GM21390 (cell line): ENCODE data around the gene NEUROD2.

Experiments used
- ATAC-seq: cut with Tn5 transposase; IDR thresholded peaks from one replicate; pipeline ENCODE4 v1.9.1; 2021; ENCODE audit not compliant: unreplicated experiment

NEUROD2 gene

DNA sequence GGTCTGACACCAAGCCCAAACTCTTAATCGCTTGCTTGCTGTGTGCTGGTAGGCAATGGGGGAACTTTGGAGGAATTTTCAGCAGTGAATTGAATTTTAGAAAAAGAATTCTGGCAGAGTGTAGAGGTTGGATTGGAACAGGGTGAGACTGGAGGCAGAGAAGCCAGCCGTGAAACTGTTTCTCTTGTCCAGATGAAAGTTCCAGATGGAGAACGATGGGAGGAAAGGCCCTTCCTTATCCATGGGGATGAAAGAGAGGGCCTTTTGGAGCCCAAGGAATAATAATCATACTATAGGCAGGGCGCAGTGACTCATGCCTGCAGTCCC lies 26.0 kb downstream of the NEUROD2 start:
- no peak for ATAC-seq

DNA sequence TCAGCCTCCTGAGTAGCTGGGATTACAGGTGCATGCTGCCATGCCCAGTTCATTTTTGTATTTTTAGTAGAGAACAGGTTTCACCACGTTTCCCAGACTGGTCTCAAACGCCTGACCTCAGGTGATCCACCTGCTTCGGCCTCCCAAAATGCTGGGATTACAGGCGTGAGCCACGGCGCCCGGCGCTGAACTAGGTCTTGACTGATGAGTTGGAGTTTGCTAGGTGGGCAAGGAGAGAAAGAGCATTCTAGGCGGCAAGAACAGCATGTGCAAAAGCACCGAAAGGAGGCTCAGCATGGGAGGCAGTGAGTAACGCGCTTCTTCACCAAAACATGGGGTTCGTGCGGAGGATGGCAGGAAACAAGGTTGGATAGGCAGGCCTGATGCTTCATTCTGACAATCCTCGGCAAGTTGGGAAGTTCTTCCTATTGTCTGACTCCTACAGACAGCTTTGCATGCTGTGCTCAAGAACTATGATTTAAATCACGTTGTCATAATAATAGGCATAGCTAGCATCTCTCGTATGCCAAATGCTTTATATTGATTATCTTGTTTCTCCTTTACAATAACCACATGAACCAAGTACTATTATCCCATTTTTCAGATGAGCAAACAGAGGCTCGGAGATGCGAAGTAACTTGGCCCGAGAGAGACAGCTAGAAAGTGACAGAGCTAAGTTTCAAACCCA lies 26.5 kb downstream of the NEUROD2 start:
- no peak for ATAC-seq

DNA sequence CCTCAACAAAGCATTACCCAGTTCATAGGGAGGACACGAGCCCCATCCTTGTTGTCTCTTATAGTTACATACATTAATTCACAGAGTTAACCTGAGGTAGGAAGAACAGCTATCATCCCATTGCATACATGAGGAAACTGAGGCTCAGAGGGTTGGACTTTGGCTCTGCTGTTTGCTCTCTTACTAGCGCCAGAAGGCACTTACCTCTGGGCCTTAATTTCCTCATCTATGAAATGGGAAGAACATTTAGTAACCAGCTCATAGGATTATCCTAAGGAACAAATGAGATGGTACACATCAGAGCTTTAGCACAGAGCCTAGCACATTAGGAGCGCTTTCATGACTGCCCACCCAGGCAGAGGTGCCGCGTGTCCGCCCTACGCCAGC lies 27.6 kb downstream of the NEUROD2 start:
- no peak for ATAC-seq

DNA sequence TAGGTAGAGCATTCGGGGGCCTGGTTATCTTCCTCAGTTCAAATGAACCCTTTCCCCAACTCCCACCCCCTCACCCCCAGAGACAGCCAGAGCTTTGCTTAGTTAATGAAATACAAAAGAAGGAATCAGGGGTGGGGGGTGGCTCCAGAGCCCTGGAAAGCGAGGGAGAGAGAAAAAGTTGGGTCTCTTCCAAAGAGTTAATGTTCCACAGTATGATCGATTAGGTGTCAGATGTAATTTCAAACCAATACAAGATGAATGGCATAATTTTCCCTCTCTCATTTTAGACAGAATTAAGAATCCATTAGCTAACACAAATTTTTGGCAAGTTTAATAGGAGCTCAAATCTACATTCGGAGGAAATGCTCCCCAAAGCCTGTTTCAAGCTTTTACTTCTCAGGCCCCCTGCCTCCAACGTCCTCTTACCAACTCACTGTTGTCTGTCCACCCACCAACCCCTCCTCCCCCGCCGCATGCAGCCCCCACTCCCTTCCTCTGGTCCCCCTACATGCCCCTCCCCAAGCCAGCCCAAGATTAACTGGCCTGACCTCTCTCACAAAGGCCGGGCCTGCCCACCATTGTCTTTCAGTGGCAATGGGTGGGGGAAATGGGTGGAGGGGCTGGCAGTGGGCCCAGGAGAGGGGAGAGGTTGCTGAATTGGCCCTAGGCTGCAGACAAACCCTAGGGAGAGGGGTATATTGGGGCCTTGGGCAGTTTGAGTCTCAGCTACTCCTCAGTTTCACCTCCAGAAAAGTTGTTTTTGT lies 28.2 kb downstream of the NEUROD2 start:
- no peak for ATAC-seq

DNA sequence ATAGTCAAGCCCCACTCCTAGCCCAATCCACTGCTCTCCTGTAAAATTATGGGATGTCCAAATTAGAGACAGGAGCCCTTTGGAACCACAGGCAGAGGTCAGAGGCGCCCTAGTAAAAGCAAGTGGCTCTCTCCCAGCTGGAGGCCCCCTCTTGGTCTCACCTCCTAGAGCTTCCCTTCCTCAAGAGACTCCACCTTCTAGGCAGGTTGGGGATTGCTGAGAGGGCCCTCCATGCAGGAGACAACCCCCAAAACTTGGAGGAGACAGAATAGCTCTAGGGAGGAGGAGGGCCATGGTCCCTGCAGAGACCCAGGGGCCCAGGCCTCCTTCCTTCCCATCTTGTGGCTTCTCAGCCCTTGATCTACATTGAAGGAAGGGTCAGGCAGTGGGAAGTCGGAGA lies 29.4 kb downstream of the NEUROD2 start:
- ATAC-seq, result no peak

DNA sequence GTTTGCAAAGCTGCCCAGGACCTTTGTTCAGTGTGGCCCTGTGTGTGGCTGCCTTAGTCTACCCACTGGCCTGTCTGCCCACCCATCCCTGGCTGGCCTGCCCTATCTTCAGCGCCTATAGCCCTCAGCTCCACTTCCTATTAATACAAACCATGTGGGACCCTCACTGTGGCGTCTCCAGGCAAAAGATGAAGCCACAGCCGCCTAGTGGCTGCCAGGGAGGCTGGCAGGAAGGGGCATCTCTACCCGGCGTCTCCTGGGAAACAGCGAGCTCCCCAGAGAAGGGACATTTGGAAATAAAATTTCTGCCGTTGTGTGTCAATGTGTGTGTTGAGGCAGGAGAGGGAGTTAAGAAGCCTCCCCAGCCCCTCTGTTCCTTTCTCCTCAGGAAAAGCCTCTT lies 31.5 kb downstream of the NEUROD2 start:
- no peak for ATAC-seq

DNA sequence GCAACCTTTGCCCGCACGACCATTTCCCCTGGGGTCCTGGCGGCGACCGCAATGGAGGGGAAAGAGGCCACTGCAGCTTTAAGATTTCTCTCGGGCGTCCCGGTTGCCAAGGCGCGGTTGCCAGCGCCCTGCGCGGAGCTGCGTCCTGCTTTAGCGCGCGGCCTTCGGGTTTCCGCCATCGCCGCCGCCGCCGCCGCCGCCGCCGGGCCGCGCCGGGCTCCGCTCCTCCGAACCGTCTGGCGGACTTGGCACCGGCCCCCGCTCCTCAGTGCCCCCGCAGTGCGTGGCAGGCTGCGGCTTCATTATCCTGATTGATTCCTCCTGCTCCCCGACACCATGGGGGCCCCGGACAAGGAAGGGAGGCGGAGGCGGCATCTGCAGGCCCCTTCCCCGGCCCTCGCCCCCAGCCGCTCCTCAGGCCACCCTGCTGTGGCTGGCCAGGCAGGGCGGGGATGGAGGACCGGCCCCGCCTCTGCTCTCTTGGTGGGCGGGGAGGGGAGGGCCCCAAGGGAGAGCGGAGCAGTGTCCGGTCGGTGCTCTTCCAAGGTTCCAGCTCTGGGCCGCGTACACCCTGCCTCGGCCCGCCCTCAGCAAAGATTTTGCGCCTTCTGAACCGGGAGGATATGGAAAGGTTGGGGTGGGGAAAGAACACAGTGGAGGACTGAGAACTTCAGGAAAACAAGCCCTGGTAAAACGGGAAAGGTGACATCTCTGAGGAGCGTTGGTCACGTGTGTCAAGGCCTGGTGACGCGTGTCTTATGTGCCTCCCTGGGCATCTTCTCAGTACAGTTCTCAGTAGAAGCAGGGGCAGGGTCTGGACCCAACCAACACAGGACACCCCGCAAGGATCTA lies 34.0 kb downstream of the NEUROD2 start:
- no peak for ATAC-seq

DNA sequence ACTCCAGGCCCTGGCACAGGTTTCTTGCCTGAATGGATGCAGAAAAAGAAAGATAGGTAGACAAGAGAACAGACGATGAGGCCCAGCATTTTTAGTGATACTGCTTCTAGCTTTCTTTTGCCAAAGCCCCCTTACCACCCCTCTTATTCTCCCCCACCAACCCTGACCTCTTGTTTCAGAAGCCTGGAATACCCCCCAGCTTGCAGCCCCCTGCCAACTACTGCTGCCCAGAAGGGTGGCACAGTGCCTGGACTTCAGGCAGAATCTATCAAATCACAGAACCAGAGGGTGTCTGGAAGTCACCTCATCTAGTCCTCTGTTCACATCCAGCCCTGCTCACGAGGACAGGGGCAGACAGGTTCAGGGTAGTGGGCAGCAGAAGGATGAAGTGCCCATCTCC lies 35.6 kb downstream of the NEUROD2 start:
- no peak for ATAC-seq

DNA sequence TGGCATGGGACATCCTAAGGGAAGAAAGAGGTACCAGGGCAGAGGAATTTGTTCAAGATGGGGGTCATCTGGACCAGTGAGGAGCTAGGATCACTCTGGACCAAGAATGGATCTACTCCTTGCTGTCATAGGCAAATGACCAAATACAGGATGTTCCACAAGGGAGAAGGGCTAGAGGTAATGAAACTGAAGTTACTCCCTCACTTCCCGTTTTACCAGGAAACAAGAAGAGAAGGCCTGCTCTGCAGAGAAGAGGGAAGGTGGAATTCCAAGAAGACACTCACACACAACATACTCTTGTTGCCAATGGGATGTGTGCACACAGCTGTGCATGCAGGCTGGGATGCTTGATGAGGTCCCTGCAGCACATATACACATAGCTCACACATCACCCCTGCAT lies 38.6 kb downstream of the NEUROD2 start:
- ATAC-seq, result no peak

DNA sequence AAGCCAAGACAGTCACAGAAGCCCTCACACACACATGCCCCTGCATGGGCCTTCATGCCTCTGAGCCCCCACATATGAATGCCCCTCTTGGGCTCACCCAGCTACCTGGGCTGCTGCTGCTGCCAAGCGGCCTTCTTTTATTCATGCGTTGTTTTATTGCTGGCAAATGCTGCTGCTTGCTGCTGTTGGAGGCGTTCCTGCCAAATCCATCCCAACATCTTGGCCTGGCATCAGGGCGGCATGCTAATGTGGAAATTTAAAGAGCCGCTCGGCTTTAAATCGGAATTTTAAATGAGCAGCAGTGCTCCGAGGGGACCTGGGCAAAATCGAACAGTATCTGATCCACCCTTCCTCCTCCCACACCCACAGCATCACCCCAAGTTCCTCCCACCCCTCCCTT lies 39.0 kb downstream of the NEUROD2 start:
- ATAC-seq, result no peak

DNA sequence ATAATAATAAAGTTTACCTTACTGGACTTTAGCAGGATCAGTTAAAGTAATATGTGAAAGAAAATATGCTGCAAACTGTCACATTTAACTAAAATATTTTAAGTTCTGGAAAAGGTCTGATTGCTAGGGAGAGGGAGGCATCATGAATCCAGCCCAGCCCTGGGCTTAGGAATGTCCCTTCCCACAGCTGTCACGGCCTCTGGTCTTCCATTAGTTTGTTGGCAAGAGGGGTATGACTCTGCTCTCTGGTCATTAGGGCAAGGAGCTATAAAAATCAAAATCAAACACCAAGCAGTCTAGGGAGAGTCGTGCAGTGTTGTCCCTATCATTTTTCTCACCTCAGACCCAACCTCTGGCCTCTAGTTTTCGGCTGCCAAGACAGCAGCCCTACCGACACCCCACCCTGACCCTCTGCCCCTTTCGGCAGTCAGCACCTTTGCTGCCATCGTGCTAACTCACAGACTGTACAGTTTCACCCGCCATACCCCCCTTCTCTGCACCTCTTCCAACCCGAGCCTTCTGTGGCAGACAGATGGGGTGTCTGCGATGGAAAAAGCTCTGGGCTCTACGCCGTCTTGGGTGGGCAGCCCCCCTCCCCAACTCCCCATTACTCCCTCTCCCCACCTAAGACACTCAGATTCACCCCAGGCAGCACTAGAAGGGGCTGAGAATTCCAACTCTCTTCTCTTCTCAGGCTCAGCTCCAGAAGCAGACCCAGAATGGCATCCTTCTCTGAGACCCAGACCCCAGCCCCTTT lies 41.4 kb downstream of the NEUROD2 start:
- ATAC-seq, result no peak

DNA sequence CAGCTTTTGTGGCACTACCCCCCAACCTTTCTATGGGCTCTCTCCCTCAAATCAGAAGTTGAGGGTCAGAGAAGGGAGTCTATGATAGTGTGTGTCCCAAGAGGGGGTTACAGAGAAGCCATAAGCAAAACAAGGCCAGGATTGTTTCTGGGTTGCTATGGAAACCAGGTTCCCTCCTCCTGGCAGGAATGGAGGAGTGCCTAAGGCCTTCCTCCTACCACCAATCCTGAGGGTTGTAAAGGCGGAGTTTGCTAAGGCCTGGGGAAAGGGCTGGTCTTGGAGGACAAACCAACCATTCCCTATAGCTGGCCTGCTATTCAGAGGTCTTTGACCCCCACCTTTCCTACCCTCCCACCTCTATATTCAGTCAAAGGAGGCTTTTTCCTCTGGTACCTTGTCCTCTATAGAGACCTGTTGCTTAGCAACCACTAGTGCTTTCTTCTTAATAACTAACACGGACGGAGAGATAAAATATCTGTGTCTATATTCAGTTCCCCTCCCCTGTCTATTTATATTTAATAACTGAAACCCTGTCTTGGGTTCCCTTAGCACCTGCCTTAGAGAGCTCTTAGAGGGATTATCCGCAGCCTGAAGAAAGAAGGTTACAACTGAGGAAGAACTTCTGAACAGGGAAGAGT lies 43.4 kb downstream of the NEUROD2 start:
- no peak for ATAC-seq

DNA sequence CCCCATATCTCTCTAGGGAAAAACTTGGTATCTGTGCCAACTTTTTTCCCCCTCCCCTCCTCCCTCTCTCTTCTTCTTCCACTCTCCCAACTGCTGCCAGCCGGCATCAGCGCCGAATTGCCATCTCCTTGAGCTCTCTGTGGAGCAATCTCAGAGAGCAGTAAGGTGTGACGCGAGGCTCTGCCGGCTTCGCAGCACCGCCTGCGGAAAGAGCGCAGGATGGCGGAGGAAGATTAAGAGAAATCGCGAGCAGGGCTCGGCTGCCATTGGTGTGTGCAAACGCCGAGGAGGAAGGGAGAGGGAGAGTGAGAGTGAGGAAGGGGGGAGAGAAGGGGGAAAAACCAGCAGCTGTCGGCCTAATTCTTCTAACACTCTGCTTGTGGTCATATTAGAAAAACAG lies 44.2 kb downstream of the NEUROD2 start:
- no peak for ATAC-seq

DNA sequence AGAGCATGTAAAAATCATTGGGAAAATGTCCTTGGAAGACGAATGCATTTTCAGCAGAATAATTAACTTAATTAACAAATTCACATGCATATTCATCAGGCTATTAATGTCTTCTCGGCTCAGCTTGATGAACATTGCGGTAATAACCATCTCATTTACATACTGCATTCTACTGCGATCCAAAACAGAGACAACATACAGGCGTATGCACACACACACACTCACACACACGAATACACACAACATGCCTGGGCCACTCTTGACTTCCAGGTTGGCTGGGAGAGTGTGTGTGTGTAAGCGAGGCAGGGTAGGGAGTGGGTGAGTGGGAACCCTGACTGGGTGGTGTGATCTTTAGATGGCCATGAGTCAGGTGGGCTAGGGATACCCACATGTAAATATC lies 44.7 kb downstream of the NEUROD2 start:
- no peak for ATAC-seq

DNA sequence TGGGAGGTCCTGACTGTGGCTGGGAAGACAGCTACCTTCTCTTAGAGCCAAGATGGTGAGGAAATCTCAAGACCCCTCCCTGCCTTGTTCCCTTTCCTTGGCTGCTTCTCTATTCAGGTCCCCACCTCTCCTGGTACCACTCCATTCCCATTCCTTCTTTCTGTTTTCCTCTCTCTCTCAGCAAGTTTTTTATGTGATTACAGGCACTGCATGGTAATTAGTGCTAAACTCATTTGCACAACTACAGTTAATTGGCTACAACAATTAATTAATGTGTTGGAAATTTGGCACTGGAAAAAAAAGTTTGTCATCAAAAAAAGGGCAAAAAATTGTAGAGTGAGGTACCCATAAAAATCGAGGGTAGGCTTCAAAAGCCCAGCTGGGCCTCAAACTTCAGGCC lies 45.3 kb downstream of the NEUROD2 start:
- no peak for ATAC-seq

DNA sequence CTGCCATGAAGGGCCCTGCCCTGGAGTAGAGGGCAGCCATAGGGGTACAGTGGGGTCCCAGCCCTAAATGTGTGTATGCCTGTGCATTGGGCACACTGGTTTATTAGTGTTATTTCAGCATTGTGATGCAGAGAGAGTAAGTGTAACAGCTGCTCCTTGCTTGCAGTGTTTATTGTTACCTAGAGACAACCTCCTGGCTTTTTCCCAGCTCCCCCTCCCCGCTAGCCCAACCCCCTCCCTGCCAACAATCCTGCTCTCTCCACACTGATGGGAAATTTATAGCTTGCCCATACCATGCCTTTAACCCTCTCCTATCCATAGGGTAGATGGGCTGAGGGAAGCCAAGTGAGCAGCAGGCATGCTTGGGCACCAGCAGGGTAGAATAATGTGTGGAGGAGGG lies 51.3 kb downstream of the NEUROD2 start:
- ATAC-seq, result no peak

DNA sequence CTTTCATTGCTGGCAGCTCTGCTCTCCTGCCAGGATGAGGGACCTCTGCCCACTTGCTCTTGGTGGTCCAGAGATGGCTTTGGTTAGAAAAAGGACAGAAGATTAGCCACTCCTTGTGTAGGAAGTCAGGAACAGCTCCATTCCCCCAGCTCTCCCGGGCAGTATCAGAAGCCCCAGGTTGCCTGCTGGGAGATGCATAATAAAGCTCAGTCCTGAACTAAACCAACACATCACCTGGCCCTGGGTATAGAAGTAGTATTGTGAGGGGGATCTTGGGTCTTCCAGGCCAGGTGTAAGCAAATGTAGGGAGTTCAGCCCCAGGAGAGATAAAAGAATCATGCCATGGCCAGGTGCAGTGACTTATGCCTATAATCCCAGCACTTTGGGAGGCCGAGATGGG lies 52.4 kb downstream of the NEUROD2 start:
- ATAC-seq, result no peak
